NCI-H2081 (cell line): ENCODE measurements around the gene BIN2.
A peak's percentile ranks its signal among the peaks of the same experiment; 100 is the strongest.

Source experiments
- DNase-seq, 2 experiments: peaks; one replicate each; lab custom pipeline; 2025; lab: John Stamatoyannopoulos, UW

Gene BIN2

DNA sequence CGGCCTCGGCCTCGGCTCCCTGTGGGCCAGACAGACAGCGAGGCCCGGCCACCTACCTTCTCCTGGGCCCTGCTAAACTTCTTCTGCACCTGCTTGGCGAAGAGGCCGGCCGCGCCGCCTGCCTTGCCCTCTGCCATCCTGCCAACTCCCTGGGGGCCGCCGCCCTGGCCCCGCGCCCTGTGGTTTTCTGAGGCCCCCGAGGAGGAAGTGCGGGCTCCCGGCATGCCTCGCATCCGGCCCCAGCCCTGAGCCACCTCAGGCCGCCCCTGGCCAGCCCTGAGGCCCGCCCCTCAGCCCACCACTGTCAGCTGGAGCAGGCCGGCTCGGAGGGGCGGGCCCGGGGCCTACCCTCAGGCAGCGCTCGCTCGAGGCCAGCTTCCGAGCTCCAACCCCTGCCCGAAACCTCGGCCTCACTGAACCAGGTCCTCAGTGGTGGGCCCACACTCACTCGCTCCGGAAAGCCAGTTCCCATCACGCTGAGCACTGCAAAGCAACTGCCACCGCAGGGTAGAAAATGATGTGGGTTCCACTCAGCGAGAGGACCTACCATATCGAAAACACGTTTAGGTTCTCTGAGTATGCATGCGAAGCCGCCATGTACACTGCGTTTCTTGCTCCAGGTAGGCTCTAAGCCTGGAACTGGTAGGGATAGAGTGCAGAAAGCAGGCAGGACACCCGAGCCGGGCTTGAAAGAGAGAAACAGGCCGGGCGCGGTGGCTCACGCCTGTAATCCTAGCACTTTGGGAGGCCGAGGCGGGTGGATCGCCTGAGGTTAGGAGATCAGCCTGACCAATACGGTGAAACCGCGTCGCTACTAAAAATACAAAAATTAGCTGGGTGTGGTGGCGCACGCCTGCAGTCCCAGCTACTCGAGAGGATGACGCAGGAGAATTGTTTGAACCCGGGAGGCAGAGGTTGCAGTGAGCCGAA, at the start of gene BIN2:
Gene BIN2, minus strand, starts transcription at position 209 of the 930 bp plus-strand sequence. Its CDS starts 72 bp downstream, at position 137.
- DNase-seq = no peak

GRCh38 chr12:51373187-51373586, 49.2 kb upstream of the BIN2 start:
- no peak for DNase-seq

DNA sequence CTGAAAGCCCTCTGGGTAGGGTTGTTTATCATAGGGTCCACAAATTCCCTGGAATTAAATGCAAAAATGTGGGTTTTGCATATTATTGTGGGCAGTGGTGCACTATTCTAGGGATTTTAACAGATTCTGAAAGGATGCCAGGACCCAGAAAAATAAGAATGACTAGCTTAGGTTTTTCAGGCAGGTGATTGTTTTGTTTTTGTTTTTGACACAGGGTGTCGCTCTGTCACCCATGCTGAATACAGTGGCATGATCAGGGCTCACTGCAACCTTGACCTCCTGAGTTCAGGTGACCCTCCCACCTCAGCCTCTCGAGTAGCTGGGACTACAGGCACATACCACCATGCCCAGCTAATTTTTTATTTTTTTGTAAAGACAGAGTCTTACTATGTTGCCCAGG, 48.0 kb upstream of the BIN2 start:
- no peak for DNase-seq

DNA sequence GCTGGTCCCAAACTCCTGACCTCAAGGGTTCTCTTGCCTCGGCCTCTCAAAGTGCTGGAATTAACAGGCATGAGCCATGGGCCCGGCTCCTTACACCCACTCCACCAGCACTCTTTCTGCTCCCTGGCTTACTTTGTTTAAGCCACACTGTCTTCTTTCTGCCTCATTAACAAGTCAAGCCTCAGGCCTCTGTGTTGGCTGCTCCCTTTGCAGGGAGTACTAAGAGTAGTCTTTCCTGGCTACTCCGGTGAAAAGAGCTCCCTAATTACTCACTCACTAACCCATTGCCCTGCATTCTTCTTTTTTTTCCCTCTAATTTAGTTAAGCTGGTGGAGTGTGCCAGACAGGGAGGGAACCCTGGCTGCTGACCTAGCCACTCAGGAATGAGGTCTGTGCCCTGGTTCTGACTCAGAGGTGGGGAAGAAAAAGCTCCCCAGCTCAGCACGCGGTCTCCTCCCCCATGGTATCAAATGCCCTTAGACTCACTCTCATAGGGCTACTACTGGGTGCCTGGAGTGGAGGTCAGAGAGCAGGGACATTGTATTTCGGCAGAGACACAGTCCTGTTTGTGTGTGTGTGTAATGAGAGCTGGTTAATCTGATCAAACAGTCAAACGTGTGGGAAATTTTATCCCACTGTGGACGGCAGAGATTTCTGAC, 47.5 kb upstream of the BIN2 start:
- no peak for DNase-seq

- DNase-seq = no peak
Measured at GRCh38 chr12:51370667-51371066, 46.7 kb upstream of the BIN2 start.

DNA sequence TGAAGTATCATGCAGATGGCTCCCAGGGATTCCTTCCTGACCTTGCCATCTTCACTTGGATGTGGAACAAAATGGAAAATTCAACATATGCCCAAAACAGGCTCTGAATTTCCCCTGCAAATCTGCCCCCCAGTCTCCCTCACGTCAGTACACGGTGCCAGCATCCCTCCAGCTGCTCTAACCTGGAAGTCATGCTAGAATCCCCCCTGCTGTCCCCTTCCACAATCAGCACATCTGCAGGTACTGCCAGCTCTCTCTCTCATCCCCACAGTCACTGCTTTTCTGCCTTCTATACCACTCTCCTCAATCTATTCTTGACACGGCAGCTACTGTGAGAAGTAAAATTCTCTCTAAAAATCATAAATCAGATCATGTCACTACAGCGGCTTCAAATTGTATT, 45.6 kb upstream of the BIN2 start:
- DNase-seq = no peak

DNA sequence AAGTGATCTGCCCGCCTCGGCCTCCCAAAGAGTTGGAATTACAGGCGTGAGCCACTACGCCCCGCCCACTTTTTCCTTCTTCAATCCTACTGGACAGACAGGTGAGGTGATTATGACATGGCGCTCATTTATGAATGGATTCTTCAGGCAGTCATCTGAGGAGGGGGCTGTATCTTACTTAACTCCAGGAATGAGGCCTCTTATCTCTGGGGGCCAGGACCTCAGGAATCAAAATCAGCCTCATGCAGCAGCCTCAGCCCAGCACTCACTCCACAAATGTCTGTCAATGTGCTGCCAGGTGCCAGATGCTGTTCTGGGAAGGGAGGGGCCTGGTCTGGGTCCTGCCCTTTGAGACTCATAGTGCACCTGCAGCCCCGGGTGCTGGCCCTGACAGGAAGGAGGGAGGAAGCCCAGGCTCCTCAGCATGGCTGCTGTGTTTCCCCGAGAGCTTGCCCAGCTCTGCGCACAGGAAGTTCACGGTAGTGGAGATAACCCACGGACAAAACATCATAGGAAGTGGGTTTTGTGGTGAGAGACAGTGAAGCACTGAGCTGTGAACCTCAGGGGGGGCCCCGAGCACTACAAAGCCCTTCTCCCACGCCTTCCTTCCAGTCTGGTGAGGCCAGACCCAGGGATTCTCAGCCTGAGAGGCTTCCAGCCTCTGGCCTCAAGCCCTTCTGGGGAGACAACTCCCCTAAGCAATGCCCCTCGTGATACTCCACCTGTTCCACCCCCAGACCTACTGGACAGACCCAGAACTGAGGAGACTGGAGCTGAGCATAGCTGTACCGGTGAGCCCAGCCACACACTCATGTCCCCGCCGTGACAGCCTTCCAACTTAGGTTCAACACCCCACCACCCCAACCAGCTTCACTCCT, 44.9 kb upstream of the BIN2 start:
- peak in 1 of 2 experiments; percentile 13 for DNase-seq

DNA sequence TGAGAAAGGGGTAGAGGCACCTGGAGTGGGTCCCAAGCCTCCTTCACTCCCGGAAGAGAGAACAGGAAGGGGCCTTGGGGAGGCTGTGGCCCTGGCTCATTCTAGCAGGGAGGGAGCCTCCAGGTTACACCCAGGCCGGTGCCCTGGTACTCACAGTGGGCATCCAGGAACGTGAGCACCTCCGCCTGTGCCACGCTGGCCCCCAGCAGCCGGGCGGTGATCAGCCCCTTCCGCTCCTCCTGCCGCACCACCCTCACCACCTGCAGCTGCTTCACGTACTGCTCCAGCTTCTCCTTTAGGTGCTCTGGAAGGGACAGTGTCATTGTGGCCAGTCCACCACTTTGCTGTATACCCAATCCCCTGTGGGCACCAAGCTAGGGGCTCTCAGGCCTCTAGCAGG, 41.3 kb upstream of the BIN2 start:
- no peak for DNase-seq

DNA sequence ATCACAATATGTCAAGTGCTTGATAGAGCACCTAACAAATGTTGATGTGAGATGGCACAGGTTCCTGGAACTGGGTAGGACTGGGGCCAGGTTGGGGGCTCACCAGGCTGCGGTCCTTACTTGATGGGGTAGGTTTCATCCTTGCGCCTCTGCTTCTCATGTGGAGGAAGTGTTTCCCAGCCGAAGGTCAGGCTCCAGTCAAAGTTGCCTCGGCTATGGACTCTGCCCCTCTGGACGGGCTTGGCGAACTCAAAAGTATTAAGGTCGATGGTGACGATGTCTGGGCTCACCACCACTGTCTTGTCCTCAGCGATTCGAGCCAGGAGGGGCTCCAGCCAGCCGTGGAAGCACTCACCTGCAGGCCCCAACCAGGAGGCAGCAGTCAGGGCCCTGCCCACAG, 40.0 kb upstream of the BIN2 start:
- DNase-seq = no peak

- DNase-seq = no peak
Measured at GRCh38 chr12:51362747-51363342, 38.9 kb upstream of the BIN2 start.

DNA sequence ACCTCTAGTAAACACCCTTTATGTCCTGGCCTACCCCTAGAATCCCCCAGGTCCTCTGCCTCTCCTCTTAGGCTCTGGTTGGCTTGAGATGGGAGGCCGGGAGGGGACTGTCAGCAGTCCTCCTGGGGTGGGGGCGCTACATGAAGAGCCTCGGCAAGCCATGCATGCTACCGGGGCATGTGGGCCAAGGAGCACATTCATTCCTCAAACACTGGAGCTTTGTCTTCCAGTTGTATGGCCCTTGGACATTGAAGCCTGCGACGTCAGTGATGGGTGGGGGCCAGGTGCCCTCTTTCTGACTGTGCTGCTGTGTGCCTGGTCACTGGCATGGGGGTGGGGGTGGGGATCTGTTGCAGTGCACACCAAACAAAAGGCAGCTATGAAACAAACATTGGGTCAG, 38.3 kb upstream of the BIN2 start:
- no peak for DNase-seq

- no peak for DNase-seq
Measured at GRCh38 chr12:51361161-51362016, 37.4 kb upstream of the BIN2 start.

GRCh38 chr12:51360315-51360714, 36.3 kb upstream of the BIN2 start:
- no peak for DNase-seq

- no peak for DNase-seq
Measured at GRCh38 chr12:51359851-51360250, 35.9 kb upstream of the BIN2 start.

- DNase-seq = no peak
Measured at GRCh38 chr12:51358496-51358895, 34.5 kb upstream of the BIN2 start.

DNA sequence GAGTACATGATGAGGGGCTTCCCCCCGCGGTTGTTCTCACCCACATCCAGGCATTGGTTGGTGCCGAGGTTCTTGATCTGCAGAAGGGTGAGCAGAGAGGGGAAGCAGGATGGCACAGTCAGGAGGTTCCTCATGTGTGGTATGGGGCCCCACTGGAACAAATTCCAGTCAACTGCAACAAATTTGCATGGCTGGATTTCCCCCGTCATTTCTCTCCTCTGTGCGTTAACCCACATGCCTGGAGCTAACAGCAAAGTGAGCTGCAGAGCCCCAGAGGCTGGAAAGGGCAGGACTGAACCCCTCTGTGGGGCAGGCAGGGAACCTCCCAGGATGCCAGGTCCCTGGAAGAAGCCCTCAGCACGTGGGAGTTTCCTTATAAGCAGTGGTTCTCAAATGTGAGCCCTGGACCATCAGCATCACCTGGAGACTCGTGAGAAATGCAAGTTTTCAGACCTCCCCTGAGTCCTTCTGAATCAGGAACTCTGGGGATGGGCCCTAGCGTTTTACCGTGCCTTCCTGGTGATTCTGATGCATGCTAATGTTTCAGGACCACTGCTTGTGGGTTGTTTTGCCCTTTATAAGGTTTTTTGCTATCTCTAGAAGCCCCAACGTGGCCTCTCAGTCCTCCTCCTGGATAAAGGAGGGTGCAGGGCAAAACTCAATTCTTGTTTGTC, 33.5 kb upstream of the BIN2 start:
- no peak for DNase-seq

DNA sequence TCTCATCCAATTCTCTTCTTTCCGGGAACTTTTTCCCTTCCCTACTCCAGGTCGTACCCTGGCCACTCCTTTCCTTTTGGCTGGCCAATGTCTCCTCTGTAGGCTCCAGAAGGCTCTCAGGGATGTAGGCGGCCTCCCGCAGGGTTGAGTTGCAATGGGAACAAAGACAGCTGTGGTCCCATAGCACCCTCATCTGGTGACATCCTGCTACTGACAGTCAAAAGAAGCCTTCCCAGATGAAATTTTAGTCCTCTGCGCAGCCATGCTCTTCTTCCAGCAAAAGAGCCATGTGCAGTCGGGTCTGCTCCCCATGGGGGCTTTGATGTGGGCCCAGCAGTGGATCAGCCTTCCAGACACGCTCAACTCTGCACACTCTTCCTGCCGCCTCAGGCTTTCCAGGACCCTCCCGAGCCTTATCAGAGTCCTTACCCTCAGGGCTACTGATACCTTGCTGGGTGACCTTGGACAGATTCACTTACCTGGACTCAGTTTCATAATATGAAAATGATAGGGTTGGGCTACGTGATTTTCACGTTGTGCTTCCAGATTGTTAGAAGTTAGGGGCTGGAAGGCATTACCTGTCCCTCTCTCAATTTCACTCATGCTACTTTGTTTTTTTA, 28.0 kb upstream of the BIN2 start:
- DNase-seq = peak; percentile 56 to 65

DNA sequence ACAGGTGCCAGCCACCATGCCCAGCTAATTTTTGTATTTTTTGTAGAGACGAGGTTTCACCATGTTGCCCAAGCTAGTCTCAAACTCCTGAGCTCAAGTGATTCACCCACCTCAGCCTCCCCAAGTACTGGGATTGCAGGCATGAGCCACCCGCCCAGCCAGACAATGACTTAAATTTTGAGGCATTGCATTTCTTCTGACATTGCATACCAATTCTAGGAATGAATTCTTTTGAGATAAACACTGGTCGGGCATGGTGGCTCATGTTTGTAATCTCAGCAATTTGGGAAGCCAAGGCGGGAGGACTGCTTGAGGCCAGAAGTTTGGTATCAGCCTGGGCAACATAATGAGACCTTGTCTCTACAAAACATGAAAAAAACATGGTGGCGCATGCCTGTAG, 25.1 kb upstream of the BIN2 start:
- DNase-seq = no peak

- no peak for DNase-seq
Measured at GRCh38 chr12:51348116-51348515, 24.1 kb upstream of the BIN2 start.

DNA sequence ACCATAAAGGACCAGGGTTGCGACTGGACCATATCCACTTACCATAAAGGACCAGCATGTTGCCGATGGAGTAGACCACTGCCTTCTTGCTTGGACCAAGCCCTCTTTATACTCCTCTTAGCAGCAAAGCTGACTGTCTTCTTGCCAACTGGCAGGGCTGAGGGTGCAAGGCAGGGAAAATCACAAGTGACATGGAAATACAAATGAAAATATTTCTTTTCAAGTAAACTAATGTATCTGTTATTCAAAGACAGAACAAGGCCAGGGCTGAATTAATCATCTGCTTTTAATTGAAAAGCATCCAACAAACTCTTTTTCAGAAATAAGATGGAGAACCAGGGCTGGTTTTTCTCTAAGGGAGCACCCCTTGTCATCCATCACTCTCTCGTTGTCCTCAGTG, 22.6 kb upstream of the BIN2 start, which contains the start of gene CELA1:
Gene CELA1, minus strand, starts transcription at position 99 of the 400 bp plus-strand sequence. Its CDS starts 41 bp downstream, at position 58.
- no peak for DNase-seq
